ENCODE measurements around the gene CNTN5. TPM values are rescaled to one million over a fixed set of nuclear protein-coding genes. Genes with fewer than 3 reads are reported as not detected.
"Not testable (repeated sequence)": the region's sequence is repeated elsewhere in the genome, so short reads cannot be mapped to it uniquely, and the experiment has no call there.

CNTN5 gene
- total RNA-seq, 4 donors from 2014 or later: not detected

- no peak overlapping the region for H3K27ac ChIP-seq
- no peaks in the 10 kb centered on the region for H3K36me3 ChIP-seq
- TF ChIP-seq CTCF (IDR thresholded peaks at IDR 0.05): no peak
- no peak for TF ChIP-seq EP300 (IDR thresholded peaks at IDR 0.05)
- TF ChIP-seq POLR2AphosphoS5 (IDR thresholded peaks at IDR 0.05): no peak
- TF ChIP-seq POLR2A (IDR thresholded peaks at IDR 0.05): no peak
- H3K4me1 ChIP-seq: no peaks in the 10 kb centered on the region
- no peak overlapping the region for H3K4me3 ChIP-seq
- no peaks in the 10 kb centered on the region for H3K9me3 ChIP-seq
- H3K27me3 ChIP-seq: no peaks in the 10 kb centered on the region
- no peak for DNase-seq (ENCODE audit: low spot score in 2 of 2)
- 68% methylated on average over 4 of the region's 4 CpGs for WGBS
Measured at GRCh38 chr11:100235085-100235484, 1214.3 kb downstream of the CNTN5 start.

- DNase-seq (ENCODE audit: low spot score in 2 of 2): no peak
- no peaks in the 10 kb centered on the region for H3K27me3 ChIP-seq
- 24% methylated on average over 5 of the region's 5 CpGs for WGBS
- H3K4me1 ChIP-seq: no peaks in the 10 kb centered on the region
- H3K4me3 ChIP-seq: no peak overlapping the region
- H3K36me3 ChIP-seq: no peaks in the 10 kb centered on the region
- H3K27ac ChIP-seq: no peak overlapping the region
- H3K9me3 ChIP-seq: no peaks in the 10 kb centered on the region
- TF ChIP-seq CTCF (IDR thresholded peaks at IDR 0.05): no peak
- TF ChIP-seq POLR2A (IDR thresholded peaks at IDR 0.05): no peak
- no peak for TF ChIP-seq EP300 (IDR thresholded peaks at IDR 0.05)
- no peak for TF ChIP-seq POLR2AphosphoS5 (IDR thresholded peaks at IDR 0.05)
Measured at GRCh38 chr11:100240025-100240539, 1219.3 kb downstream of the CNTN5 start.

GRCh38 chr11:100247704-100248103, 1227.0 kb downstream of the CNTN5 start:
- WGBS: 90% methylated on average over 1 of the region's 1 CpG
- Histone ChIP-seq H3K4me1 (no peaks in the 10 kb centered on the region), H3K36me3 (no peaks in the 10 kb centered on the region), H3K9me3 (no peaks in the 10 kb centered on the region), H3K27ac (no peak overlapping the region), H3K4me3 (no peak overlapping the region), H3K27me3 (no peaks in the 10 kb centered on the region)
- no peak for DNase-seq (ENCODE audit: low spot score in 2 of 2)
- TF ChIP-seq POLR2A (IDR thresholded peaks at IDR 0.05) (no peak), POLR2AphosphoS5 (IDR thresholded peaks at IDR 0.05) (no peak), EP300 (IDR thresholded peaks at IDR 0.05) (no peak), CTCF (IDR thresholded peaks at IDR 0.05) (no peak)

- DNase-seq (ENCODE audit: low spot score in 2 of 2); H3K27me3 ChIP-seq; H3K36me3 ChIP-seq; H3K27ac ChIP-seq; H3K4me3 ChIP-seq; H3K4me1 ChIP-seq; H3K9me3 ChIP-seq: not testable (repeated sequence)
- WGBS: 98% methylated on average over 3 of the region's 6 CpGs
Measured at GRCh38 chr11:100257238-100257803, 1236.6 kb downstream of the CNTN5 start.

GRCh38 chr11:100269516-100269915, 1248.8 kb downstream of the CNTN5 start:
- no peak overlapping the region for H3K4me3 ChIP-seq
- DNase-seq (ENCODE audit: low spot score in 2 of 2): no peak
- no peak overlapping the region for H3K27ac ChIP-seq
- no peak for TF ChIP-seq EP300 (IDR thresholded peaks at IDR 0.05)
- no peak for TF ChIP-seq POLR2A (IDR thresholded peaks at IDR 0.05)
- TF ChIP-seq POLR2AphosphoS5 (IDR thresholded peaks at IDR 0.05): no peak
- no peak for TF ChIP-seq CTCF (IDR thresholded peaks at IDR 0.05)
- H3K36me3 ChIP-seq: no peaks in the 10 kb centered on the region
- no peaks in the 10 kb centered on the region for H3K9me3 ChIP-seq
- H3K4me1 ChIP-seq: no peaks in the 10 kb centered on the region
- WGBS: 22% methylated on average over 1 of the region's 1 CpG
- H3K27me3 ChIP-seq: no peaks in the 10 kb centered on the region

All from suprapubic skin (tissue), 4 donors.